ENCODE data around the gene DLG3.

DLG3 gene

GRCh38 chrX:70535198-70535597 lies 90.6 kb downstream of the DLG3 start:
- H3K36me3 ChIP-seq (replicated peaks), result no peaks in the 10 kb centered on the region
- DNase-seq (ENCODE audit: low spot score in 2 of 2), result no peak
- H3K27me3 ChIP-seq (ENCODE audit: low read depth), result no peaks in the 10 kb centered on the region; the same call in 1 of the 2 replicates
- no peaks in the 10 kb centered on the region for H3K9me3 ChIP-seq
- in situ Hi-C loops (cut with MboI; ENCODE audit: low sequenced_read_pairs), result no loop called here
- no peaks in the 10 kb centered on the region for H3K4me1 ChIP-seq
- H3K4me3 ChIP-seq, result no peak overlapping the region

- peaks cover 4% of the 10 kb centered on the region; the same call in 1 of the 2 replicates for H3K27me3 ChIP-seq (ENCODE audit: low read depth)
- no peaks in the 10 kb centered on the region for H3K9me3 ChIP-seq
- in situ Hi-C loops (cut with MboI; ENCODE audit: low sequenced_read_pairs), result no loop called here
- no peak for DNase-seq (ENCODE audit: low spot score in 2 of 2)
- H3K36me3 ChIP-seq (replicated peaks), result no peaks in the 10 kb centered on the region
- no peak overlapping the region for H3K4me3 ChIP-seq
- H3K4me1 ChIP-seq, result peaks cover 4% of the 10 kb centered on the region; the same call in 1 of the 2 replicates
Measured at GRCh38 chrX:70549429-70549828, 104.8 kb downstream of the DLG3 start.

GRCh38 chrX:70552130-70552704 lies 107.6 kb downstream of the DLG3 start:
- Histone ChIP-seq H3K36me3 (replicated peaks) (no peaks in the 10 kb centered on the region), H3K4me3 (no peak overlapping the region), H3K27me3 (ENCODE audit: low read depth) (peaks cover 8% of the 10 kb centered on the region; the same call in 1 of the 2 replicates), H3K4me1 (peaks cover 4% of the 10 kb centered on the region; the same call in 1 of the 2 replicates), H3K9me3 (no peaks in the 10 kb centered on the region)
- DNase-seq (ENCODE audit: low spot score in 2 of 2), result no peak
- in situ Hi-C loops (cut with MboI; ENCODE audit: low sequenced_read_pairs), result no loop called here

GRCh38 chrX:70553516-70553915 lies 108.9 kb downstream of the DLG3 start:
- Histone ChIP-seq H3K36me3 (replicated peaks) (no peaks in the 10 kb centered on the region), H3K9me3 (no peaks in the 10 kb centered on the region), H3K4me1 (peaks cover 4% of the 10 kb centered on the region; the same call in 1 of the 2 replicates), H3K27me3 (ENCODE audit: low read depth) (peaks cover 8% of the 10 kb centered on the region; the same call in 1 of the 2 replicates), H3K4me3 (no peak overlapping the region)
- DNase-seq (ENCODE audit: low spot score in 2 of 2), result no peak
- in situ Hi-C loops (cut with MboI; ENCODE audit: low sequenced_read_pairs), result no loop called here

- Histone ChIP-seq H3K4me1 (peaks cover 4% of the 10 kb centered on the region; the same call in 1 of the 2 replicates), H3K4me3 (no peak overlapping the region), H3K9me3 (no peaks in the 10 kb centered on the region), H3K36me3 (replicated peaks) (no peaks in the 10 kb centered on the region), H3K27me3 (ENCODE audit: low read depth) (peaks cover 8% of the 10 kb centered on the region; the same call in 1 of the 2 replicates)
- DNase-seq (ENCODE audit: low spot score in 2 of 2), result peak in 1 of 2 experiments; percentile 33
- in situ Hi-C loops (cut with MboI; ENCODE audit: low sequenced_read_pairs), result no loop called here
Measured at GRCh38 chrX:70554081-70554480, 109.4 kb downstream of the DLG3 start.

GRCh38 chrX:70554523-70554922 lies 109.9 kb downstream of the DLG3 start:
- no peaks in the 10 kb centered on the region for H3K9me3 ChIP-seq
- in situ Hi-C loops (cut with MboI; ENCODE audit: low sequenced_read_pairs), result no loop called here

GRCh38 chrX:70554948-70555347 lies 110.3 kb downstream of the DLG3 start:
- in situ Hi-C loops (cut with MboI; ENCODE audit: low sequenced_read_pairs), result no loop called here
- peaks cover 4% of the 10 kb centered on the region; the same call in 1 of the 2 replicates for H3K4me1 ChIP-seq
- no peak overlapping the region for H3K4me3 ChIP-seq
- DNase-seq (ENCODE audit: low spot score in 2 of 2), result no peak
- no peaks in the 10 kb centered on the region for H3K9me3 ChIP-seq
- peaks cover 8% of the 10 kb centered on the region; the same call in 1 of the 2 replicates for H3K27me3 ChIP-seq (ENCODE audit: low read depth)
- no peaks in the 10 kb centered on the region for H3K36me3 ChIP-seq (replicated peaks)

More at GRCh38 chrX:70554523-70554922, 109.9 kb downstream of the DLG3 start:
- Histone ChIP-seq H3K4me3 (no peak overlapping the region), H3K4me1 (peaks cover 4% of the 10 kb centered on the region; the same call in 1 of the 2 replicates), H3K36me3 (replicated peaks) (no peaks in the 10 kb centered on the region), H3K27me3 (ENCODE audit: low read depth) (peaks cover 8% of the 10 kb centered on the region; the same call in 1 of the 2 replicates)
- no peak for DNase-seq (ENCODE audit: low spot score in 2 of 2)
